Activated CD4-positive, alpha-beta T cell treated with anti-CD3 and anti-CD28 coated beads, Interleukin-2, amount 50 U/mL, for 48 hours (primary cell): Measurements from ENCODE around the gene LCE1A.

Source experiments
- DNase-seq, 2 experiments: peaks; one replicate each; pipeline ENCODE4 v3.0.0-alpha.2; 2020

LCE1A gene

GRCh38 chr1:152827173-152827572, at the start of gene LCE1A:
Gene LCE1A (plus strand): TSS chr1:152827473. CDS start chr1:152827473, 0 bp downstream.
- DNase-seq: no peak

GRCh38 chr1:152777510-152778137, 49.6 kb upstream of the LCE1A start:
- peak in 1 of 2 experiments; percentile 9 for DNase-seq

GRCh38 chr1:152783095-152783494, 44.2 kb upstream of the LCE1A start:
- DNase-seq: no peak

- no peak for DNase-seq
These were observed 41.2 kb upstream of the LCE1A start, which contains the start of gene LCE1E for GRCh38 chr1:152786077-152786476. Gene LCE1E (plus strand): TSS chr1:152786257. CDS start chr1:152787300, 1,043 bp downstream.

DNA sequence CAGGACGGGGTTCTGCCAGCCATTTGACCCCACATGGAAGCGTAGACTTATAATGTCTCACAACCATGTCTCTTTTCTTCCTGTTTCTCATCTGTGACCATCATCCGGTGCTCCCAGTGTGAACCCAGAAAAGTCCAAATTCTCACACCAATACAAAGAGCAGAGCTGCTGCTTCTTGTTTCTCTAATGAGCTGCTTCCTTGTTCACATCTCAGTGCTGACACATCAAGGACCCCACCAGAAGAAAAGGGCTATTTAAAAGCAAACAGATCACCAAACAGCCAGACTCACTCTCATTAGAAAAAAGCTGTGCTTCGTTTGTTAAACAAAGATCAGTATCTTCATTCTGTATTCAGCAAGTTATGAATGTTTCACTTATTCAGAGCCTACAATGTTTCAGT, 31.6 kb upstream of the LCE1A start:
- DNase-seq: no peak

DNA sequence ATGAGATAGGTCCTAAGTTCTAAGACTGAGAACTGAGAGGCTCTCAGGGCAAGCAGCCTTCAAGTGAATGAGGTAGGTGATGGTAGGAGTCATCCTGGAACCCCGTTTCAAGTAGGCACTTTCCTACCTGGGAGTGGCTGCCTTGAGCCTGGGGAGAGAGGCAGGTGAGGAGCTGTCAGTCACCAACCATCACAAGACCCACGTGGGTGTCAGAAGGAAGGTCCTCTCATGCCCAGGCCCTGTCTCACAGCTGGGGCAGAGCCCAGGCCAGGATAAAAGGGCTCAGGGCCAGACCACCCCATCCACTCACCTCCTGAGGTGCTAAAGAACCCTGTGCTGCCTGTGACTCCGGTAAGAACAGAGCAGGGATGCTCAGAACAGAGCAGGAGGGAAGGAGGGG, 30.9 kb upstream of the LCE1A start, which contains the start of gene LCE1D:
LCE1D (plus strand) TSS at position 301 of the 400 bp plus-strand sequence. CDS start 1,074 bp downstream, outside the sequence.
- no peak for DNase-seq

GRCh38 chr1:152801333-152801732, 25.9 kb upstream of the LCE1A start:
- no peak for DNase-seq

DNA sequence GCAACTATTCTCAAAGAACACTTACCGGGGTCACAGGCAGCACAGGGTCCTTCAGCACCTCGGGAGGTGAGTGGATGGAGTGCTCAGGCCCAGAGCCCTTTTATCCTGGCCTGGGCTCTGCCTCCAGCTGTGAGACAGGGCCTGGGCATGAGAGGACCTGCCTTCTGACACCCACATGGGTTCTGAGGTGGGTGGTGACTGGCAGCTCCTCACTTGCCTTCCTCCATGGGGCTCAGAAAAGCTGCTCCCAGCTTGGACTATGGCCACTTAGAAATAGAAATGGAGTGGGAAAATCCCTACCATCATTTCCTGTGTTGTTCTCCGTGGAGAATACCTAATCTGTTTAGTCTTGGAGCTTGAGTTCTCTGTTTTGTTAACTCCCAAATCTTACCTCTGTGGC, 20.7 kb upstream of the LCE1A start, which contains the start of gene LCE1C:
LCE1C (minus strand) TSS at position 76 of the 400 bp plus-strand sequence. CDS start 1,173 bp downstream, outside the sequence.
- DNase-seq: no peak

- no peak for DNase-seq
These were observed 16.2 kb upstream of the LCE1A start for GRCh38 chr1:152811050-152811449.

- DNase-seq: no peak
These were observed 15.6 kb upstream of the LCE1A start, which contains the start of gene LCE1B for GRCh38 chr1:152811671-152812070. Gene LCE1B (plus strand): TSS chr1:152811971. CDS start chr1:152812447, 476 bp downstream.

DNA sequence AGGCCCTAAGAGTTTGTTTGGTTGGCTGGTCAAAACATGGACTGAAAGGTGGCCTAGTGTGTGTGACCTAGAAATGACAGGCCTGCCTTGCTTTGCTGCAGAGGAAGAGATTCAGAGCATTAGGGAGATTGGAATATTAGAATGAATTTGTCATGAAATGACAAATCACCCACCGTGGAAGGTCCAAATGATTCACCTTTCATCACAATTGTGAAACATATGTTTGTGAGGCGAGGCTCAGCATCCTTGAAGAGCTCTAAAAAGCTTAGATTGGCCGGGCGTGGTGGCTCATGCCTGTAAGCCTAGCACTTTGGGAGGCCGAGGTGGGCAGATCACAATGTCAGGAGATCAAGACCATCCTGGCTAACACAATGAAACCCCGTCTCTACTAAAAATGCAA, 10.0 kb upstream of the LCE1A start:
- no peak for DNase-seq

GRCh38 chr1:152823294-152823693, 4.0 kb upstream of the LCE1A start:
- DNase-seq: no peak

DNA sequence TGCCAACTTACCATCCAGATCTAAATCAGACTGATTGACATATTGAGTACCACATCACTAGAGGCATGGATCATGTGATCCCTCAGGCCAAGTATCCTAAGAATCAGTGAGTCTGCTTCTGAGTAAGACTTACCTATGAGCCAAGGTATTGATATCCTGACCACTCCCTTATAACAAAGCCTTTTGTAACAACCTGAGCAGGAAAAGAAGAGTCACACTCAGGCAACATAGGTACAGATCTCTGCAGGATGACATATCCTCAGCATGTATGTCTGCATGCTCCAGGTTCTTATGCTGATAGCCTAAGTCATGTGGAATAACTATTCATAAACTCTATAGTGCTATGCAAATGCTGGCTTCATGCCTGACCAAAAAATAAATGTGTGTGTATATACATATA, 2.3 kb upstream of the LCE1A start:
- DNase-seq: no peak

GRCh38 chr1:152836870-152837269, 9.6 kb downstream of the LCE1A start:
- DNase-seq: no peak

- DNase-seq: no peak
These were observed 15.3 kb downstream of the LCE1A start, which contains the start of gene LCE6A for GRCh38 chr1:152842556-152842955. Gene LCE6A (plus strand): TSS chr1:152842856. CDS start chr1:152843521, 665 bp downstream.

GRCh38 chr1:152855661-152856060, 28.4 kb downstream of the LCE1A start:
- no peak for DNase-seq

DNA sequence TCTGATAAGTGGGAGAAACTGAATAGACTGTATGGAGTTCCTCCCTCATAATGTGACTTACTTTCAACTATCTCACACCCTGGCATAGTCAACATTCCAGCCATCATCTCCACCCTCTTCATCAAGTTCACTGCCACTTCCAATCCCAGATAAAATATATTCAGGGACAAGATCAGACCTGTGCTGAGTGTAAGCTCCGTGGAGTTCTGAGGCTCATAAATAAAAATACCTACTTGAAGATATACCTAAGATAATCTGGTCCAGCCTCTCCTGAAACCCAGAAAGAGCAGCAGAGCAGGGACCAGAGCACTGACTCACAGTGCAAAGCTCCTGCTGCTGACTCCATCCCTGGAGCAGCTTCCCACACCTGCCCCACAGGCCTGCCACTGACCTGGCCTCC, 30.8 kb downstream of the LCE1A start:
- DNase-seq: no peak

DNA sequence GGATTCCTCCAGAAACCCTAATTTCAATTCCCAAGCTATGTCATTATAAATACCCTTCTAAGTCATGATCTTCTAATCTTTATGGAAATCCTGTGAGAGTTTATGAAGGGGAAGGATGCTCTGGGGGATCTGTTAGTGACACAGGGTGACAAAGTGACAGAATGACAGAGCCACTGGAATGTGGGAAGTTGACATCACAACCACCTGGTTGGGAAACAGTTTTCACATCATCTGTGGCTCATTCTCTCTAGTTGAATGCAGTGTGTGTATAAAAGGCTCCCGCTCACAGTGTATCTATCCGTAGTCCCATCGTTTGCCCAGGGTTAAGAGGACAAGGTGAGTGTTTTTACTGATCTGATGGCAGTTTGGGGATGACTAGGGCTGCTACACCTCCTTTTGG, 32.4 kb downstream of the LCE1A start, which contains the start of gene LCE7A:
LCE7A (plus strand) TSS at position 301 of the 400 bp plus-strand sequence. CDS start 702 bp downstream, outside the sequence.
- no peak for DNase-seq

DNA sequence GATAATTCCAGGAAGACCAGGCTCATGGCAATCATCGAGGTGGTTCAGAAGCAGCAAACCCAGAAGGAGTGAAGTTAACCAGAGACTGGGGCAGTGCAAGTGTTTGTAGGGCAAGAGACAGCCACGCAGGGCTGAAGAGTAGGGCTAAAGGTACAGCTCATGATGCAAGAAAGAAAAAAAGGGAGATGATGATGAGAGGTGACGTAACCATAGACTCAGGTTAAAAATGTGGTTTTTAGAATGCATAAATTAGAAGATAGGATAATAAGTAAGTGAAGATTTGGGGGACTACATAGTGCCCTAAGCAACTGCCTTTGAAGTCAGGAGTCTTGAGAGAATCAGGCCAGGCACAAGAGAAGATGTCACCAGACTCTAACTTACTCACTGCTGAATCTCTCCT, 32.9 kb downstream of the LCE1A start:
- DNase-seq: no peak

DNA sequence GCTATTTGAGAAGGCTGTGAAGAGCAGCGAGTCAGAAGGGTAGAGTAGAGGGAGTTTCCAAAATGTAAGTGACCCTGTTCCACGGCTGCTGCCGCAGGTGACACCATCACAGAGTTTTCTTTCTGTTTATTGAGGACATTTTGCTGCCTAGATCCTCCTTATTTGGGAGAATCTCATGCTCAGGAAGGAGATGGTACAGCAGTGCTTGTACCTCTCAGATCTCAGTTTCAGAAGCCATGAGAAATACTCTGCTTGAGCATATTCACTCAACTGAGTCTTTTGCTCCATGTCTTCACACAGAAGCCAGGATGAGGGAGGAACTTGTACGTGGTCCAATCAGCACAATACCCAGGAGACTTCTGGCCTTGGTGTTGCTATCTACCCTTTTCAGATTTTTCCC, 34.1 kb downstream of the LCE1A start:
- no peak for DNase-seq

DNA sequence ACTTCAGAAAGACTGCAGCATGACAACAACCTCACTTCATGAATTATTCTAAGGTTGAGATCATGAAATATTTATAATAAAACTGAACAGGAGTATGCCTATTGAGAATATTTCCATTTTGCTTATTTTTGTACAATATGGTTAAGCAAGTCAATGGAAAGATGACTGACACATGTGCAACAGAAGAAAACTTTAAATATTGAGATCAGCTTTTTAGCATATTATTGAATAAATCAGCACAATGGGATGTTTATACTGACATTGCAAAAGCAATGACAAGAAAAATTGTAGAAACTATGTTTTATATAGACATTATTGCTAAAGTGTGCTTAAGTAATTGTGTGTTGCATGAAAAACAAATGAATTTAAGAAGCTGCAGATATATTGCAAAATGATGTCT, 37.2 kb downstream of the LCE1A start:
- DNase-seq: no peak

GRCh38 chr1:152866321-152866720, 39.0 kb downstream of the LCE1A start:
- no peak for DNase-seq

DNA sequence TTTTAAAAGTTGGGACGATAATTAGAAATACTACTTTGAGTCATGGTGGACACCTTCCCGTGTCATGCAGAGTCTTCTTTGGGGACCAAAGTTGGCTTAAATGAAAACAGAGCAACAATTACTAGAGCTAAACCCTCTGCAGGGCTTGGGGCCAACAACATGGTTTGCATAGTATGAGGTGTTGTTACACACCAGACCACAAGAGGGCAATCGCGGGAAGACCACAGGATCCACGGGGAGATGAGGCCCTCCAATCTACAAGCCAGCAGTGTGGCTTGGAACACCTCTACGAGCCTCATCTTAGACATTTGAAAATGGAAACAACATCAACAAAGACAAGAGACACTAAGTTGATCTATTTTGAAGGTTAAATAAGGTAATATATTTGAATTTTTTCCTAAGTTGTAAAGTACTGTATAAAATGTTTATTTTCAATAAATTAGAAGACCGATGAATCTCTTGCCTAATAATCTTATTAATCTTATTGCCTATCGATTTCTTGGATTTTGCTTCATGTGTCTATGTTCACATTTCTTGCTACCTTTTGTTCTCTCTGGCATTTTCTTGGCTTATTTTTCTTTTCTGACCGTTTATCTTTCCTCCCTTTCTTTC, 42.6 kb downstream of the LCE1A start:
- peak; percentile 62 to 71 for DNase-seq
